ENCODE measurements around the gene PGM2L1. TPM values are rescaled to one million over a fixed set of nuclear protein-coding genes. Genes with fewer than 3 reads are reported as not detected.

PGM2L1 gene
- polyA plus RNA-seq (2011; rRNA removed) (0.97 and 1.6 TPM in 2 replicates), polyA minus RNA-seq (2011; rRNA and poly(A)+ RNA removed) (1.00 and 1.4 TPM in 2 replicates)

DNA sequence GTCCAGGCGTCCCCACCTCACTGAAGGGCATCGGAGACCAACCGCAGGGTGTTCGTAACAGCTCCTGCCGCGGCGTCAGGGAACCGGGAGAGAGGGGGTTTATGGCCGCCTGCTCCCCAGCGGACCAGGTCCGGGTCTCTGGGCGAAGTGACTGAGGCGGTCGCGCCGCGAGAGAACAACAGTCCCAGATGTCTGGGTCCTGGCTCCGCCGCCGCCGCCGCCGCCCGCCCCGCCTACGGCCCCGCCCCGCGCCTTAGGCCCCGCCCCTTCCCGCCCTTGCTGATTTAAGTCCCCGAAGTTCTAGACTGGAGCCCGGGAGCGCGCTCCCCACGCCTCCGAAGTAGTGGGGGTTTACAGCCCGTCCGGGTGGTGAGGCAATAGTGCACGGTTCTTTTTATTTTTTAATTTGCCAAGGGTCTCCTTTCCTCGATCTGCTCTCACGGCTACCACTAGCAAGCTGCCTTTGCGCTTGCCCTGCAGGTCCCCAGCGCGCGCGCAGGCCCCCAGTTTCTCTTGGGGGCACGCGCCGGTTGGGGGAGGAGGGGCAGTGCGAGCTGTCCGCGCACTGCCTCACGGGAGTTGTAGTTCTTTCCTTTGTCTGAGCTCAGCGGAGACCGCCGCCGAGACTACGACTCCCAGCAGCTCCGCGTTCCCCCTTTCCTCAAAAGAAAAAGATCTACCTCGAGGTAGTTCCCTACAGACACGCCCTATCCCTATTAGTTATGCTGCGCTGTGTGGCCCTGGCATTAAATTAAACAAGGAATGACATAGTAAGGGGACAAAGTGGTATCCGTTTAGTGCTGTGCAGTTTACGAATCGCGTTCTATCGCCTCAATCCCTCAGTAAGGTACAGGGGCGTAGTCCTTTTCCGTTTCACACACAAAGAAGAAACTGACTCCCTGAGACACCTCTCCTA lies at the start of gene PGM2L1:
Gene PGM2L1 (minus strand): TSS at position 190 of the 916 bp plus-strand sequence. CDS start 272 bp downstream, outside the sequence.
- TF ChIP-seq, protein P1, sequence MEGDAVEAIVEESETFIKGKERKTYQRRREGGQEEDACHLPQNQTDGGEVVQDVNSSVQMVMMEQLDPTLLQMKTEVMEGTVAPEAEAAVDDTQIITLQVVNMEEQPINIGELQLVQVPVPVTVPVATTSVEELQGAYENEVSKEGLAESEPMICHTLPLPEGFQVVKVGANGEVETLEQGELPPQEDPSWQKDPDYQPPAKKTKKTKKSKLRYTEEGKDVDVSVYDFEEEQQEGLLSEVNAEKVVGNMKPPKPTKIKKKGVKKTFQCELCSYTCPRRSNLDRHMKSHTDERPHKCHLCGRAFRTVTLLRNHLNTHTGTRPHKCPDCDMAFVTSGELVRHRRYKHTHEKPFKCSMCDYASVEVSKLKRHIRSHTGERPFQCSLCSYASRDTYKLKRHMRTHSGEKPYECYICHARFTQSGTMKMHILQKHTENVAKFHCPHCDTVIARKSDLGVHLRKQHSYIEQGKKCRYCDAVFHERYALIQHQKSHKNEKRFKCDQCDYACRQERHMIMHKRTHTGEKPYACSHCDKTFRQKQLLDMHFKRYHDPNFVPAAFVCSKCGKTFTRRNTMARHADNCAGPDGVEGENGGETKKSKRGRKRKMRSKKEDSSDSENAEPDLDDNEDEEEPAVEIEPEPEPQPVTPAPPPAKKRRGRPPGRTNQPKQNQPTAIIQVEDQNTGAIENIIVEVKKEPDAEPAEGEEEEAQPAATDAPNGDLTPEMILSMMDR (IDR thresholded peaks at IDR 0.05; ENCODE audit: insufficient read depth, low read depth, low read length), result no peak
- ChIA-PET CTCF (interaction anchor here (0.6 to 1.7 kb wide), 12 partner anchors 9 to 304 kb away, joined by 3 to 8 read pairs (median 4); no protein-coding TSS in a partner anchor), POLR2A (no interaction called here)
- Histone ChIP-seq H3K4me3 (ENCODE audit: low read depth, low read length) (peak within 1 kb of the TSS; percentile 94), H3K36me3 (ENCODE audit: control insufficient read depth, insufficient read depth, low read length) (no peaks in the 10 kb centered on the region), H3K27me3 (ENCODE audit: control insufficient read depth, insufficient read depth, low read length) (no peaks in the 10 kb centered on the region)
- peak; percentile 63 for DNase-seq (ENCODE audit: low read depth)

DNA sequence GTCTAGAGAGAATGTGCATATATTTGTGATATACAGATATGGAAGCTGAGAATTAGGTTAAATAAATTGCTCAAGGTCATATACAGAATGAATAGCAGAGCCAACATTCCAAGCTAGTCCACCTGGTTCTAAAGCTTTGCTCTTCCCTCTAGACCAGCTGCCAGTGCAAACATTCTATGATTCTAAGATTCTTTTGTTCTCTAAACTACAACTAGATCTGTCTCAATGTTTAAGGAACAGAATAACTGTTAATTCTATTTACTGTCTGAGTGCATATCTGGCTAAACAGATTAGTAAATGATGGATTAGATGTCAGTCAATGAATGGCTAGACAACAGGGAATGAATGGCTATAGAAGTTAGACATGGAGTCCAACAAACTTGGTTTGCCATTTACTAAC lies 49.5 kb upstream of the PGM2L1 start:
- DNase-seq (ENCODE audit: low read depth), result no peak
- ChIA-PET CTCF (interaction anchor here (0.6 to 16.8 kb wide), 7 partner anchors 11 to 812 kb away, joined by 3 to 300 read pairs (median 6); no protein-coding TSS in a partner anchor), POLR2A (no interaction called here)

GRCh38 chr11:74446532-74446938 lies 48.3 kb upstream of the PGM2L1 start:
- ChIA-PET CTCF (interaction anchor here (1.2 to 16.8 kb wide), 3 partner anchors 10 to 191 kb away, joined by 4 to 300 read pairs (median 17); no protein-coding TSS in a partner anchor), POLR2A (no interaction called here)
- no peaks in the 10 kb centered on the region; the same call in 1 of the 2 replicates for H3K27me3 ChIP-seq (ENCODE audit: control insufficient read depth, insufficient read depth, low read length)
- no peak for DNase-seq (ENCODE audit: low read depth)
- no peaks in the 10 kb centered on the region for H3K36me3 ChIP-seq (ENCODE audit: control insufficient read depth, insufficient read depth, low read length)
- no peak overlapping the region for H3K4me3 ChIP-seq (ENCODE audit: low read depth, low read length)
- TF ChIP-seq, protein P1 (IDR thresholded peaks at IDR 0.05; ENCODE audit: insufficient read depth, low read depth, low read length), result no peak

More for the DNA sequence above, 49.5 kb upstream of the PGM2L1 start:
- H3K4me3 ChIP-seq (ENCODE audit: low read depth, low read length), result no peak overlapping the region
- TF ChIP-seq, protein P1 (IDR thresholded peaks at IDR 0.05; ENCODE audit: insufficient read depth, low read depth, low read length), result no peak
- H3K27me3 ChIP-seq (ENCODE audit: control insufficient read depth, insufficient read depth, low read length), result no peaks in the 10 kb centered on the region; the same call in 1 of the 2 replicates
- no peaks in the 10 kb centered on the region for H3K36me3 ChIP-seq (ENCODE audit: control insufficient read depth, insufficient read depth, low read length)

GRCh38 chr11:74444173-74444826 lies 46.1 kb upstream of the PGM2L1 start:
- ChIA-PET CTCF (interaction anchor here (1.2 to 16.8 kb wide), 4 partner anchors 9 to 189 kb away, joined by 3 to 300 read pairs (median 11); partner anchors contain the start of gene PGM2L1), POLR2A (interaction anchor here (0.5 kb wide), 1 partner anchor 9 kb away, joined by 3 read pairs; no protein-coding TSS in a partner anchor)
- H3K27me3 ChIP-seq (ENCODE audit: control insufficient read depth, insufficient read depth, low read length), result no peaks in the 10 kb centered on the region; the same call in 1 of the 2 replicates
- H3K4me3 ChIP-seq (ENCODE audit: low read depth, low read length), result no peak overlapping the region
- DNase-seq (ENCODE audit: low read depth), result no peak
- no peaks in the 10 kb centered on the region for H3K36me3 ChIP-seq (ENCODE audit: control insufficient read depth, insufficient read depth, low read length)
- TF ChIP-seq, protein P1 (IDR thresholded peaks at IDR 0.05; ENCODE audit: insufficient read depth, low read depth, low read length), result no peak
